Lower leg skin (tissue), 4 donors: Measurements from ENCODE around the gene RHOJ. TPM values are rescaled to one million over a fixed set of nuclear protein-coding genes. Genes with fewer than 3 reads are reported as not detected.

ENCODE experiments used
- DNase-seq, 2 donors: peaks; one replicate each; pipeline ENCODE4 v3.0.0-alpha.2; 2019; ENCODE audit warnings: low spot score in 2 of 2
- H3K4me3 ChIP-seq: fragments of 200-600 bp; sonication (generic); 2 replicates; pipeline ENCODE4 v1.5.1; 2017; ENCODE audit warnings: mild to moderate bottlenecking, low read depth; ENCODE audit not compliant: poor library complexity, severe bottlenecking
- CTCF ChIP-seq, 3 donors: fragments of 450-650 bp; IDR thresholded peaks; one replicate each; pipeline ENCODE4 v1.5.1; 2016; ENCODE audit warnings: antibody characterized with exemption in 3 of 3, mild to moderate bottlenecking in 3 of 3, moderate library complexity in 2 of 3
- POLR2A ChIP-seq, 2 donors: fragments of 450-650 bp; IDR thresholded peaks; one replicate each; pipeline ENCODE4 v1.6.1; 2016 to 2017; ENCODE audit warnings: antibody characterized with exemption in 2 of 2, mild to moderate bottlenecking in 1 of 2, moderate library complexity in 1 of 2
- WGBS, 2 donors: methylation state at CpG; one replicate each; pipeline ENCODE4 v1.1.5; 2018; 5-methylcytosine and 5-hydroxymethylcytosine counted together
- intact Hi-C: fragments of 100-400 bp; cut with DNase I; formaldehyde crosslinking; loops from one replicate; pipeline ENCODE4 v1.15.0; 2023; ENCODE audit warnings: low total_unique reads
- total RNA-seq, 4 donors: library from RNA; depleted of rRNA; stranded (reverse); fragments of >200 nt; gene quantifications; one replicate each; pipeline ENCODE4 v1.1.0, GENCODE V29; 2016

Gene RHOJ
- total RNA-seq, 4 donors from 2014 or later = 0.65 to 5.5 (median 1.3) TPM

DNA sequence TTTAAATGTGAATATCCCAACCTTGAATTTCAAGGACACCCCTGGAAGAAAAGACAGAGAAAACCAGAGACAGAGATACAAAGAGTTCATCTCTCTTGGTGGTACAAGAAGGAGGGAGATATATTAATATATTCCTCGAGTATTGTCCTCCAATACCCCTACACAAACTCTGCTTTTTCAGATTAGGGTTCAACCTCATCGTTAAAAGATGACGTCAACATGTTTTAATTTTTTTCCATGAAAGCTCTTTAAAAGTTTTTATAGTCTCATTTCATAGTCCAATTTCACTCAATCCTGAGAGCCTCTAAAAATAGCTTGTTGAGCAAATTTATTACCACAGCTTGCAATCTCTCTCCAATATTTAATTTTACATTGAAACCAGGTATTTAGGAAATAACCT lies 19.4 kb downstream of the RHOJ start:
- no peak overlapping the region for H3K4me3 ChIP-seq
- DNase-seq = no peak
- intact Hi-C loops = no loop called here
- TF ChIP-seq POLR2A (IDR thresholded peaks at IDR 0.05) = no peak
- TF ChIP-seq CTCF (IDR thresholded peaks at IDR 0.05) = no peak
- 36 to 40% methylated on average over 3 of the region's 3 CpGs for WGBS, 2 donors

GRCh38 chr14:63224196-63224595 lies 20.0 kb downstream of the RHOJ start:
- DNase-seq = no peak
- TF ChIP-seq POLR2A (IDR thresholded peaks at IDR 0.05) (no peak), CTCF (IDR thresholded peaks at IDR 0.05) (no peak)
- 40 to 41% methylated on average over 4 of the region's 4 CpGs for WGBS, 2 donors
- H3K4me3 ChIP-seq = no peak overlapping the region
- intact Hi-C loops = no loop called here

GRCh38 chr14:63228217-63228616 lies 24.0 kb downstream of the RHOJ start:
- no peak overlapping the region for H3K4me3 ChIP-seq
- DNase-seq = no peak
- intact Hi-C loops = no loop called here
- WGBS, 2 donors = 54 to 62% methylated on average over 2 of the region's 2 CpGs
- no peak for TF ChIP-seq POLR2A (IDR thresholded peaks at IDR 0.05)
- TF ChIP-seq CTCF (IDR thresholded peaks at IDR 0.05) = no peak

GRCh38 chr14:63229330-63230059 lies 25.3 kb downstream of the RHOJ start:
- 72 to 80% methylated on average over 5 of the region's 5 CpGs for WGBS, 2 donors
- DNase-seq = no peak
- no peak overlapping the region for H3K4me3 ChIP-seq
- intact Hi-C loops = no loop called here
- TF ChIP-seq CTCF (IDR thresholded peaks at IDR 0.05) (no peak), POLR2A (IDR thresholded peaks at IDR 0.05) (no peak)

GRCh38 chr14:63231766-63232165 lies 27.5 kb downstream of the RHOJ start:
- WGBS, 2 donors = 70 to 83% methylated on average over 3 of the region's 3 CpGs
- H3K4me3 ChIP-seq = no peak overlapping the region
- intact Hi-C loops = no loop called here
- no peak for TF ChIP-seq CTCF (IDR thresholded peaks at IDR 0.05)
- TF ChIP-seq POLR2A (IDR thresholded peaks at IDR 0.05) = no peak
- no peak for DNase-seq

DNA sequence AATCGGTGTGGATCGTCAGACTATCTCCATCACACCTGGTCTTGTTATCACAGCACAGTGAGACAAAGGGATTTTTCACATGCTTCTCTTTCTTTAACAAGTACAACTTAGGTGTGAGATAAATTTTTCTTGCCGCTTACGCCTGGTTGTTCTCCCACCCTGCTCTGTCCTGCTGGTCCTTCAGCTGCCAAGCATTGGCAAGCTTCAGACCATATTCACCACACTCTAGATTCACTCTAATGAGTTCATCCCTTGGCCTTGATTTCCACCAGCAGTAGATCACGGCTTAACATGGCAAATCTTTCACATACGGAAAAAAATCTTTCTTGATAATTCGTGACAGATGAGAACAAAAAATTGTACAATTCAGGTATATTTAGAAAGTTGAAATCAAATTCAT lies 33.5 kb downstream of the RHOJ start:
- TF ChIP-seq CTCF (IDR thresholded peaks at IDR 0.05) = no peak
- TF ChIP-seq POLR2A (IDR thresholded peaks at IDR 0.05) = no peak
- H3K4me3 ChIP-seq = no peak overlapping the region
- intact Hi-C loops = no loop called here
- DNase-seq = no peak
- WGBS, 2 donors = 73 to 81% methylated on average over 7 of the region's 7 CpGs
